ENCODE results near the gene ROMO1.
"Not testable (repeated sequence)": the region's sequence is repeated elsewhere in the genome, so short reads cannot be mapped to it uniquely, and the experiment has no call there.

ROMO1 gene

GRCh38 chr20:35681960-35682359, 17.2 kb upstream of the ROMO1 start:
- no peak for DNase-seq

GRCh38 chr20:35685368-35685767, 13.8 kb upstream of the ROMO1 start:
- not testable (repeated sequence) for DNase-seq

- not testable (repeated sequence) for DNase-seq
These were observed 12.3 kb upstream of the ROMO1 start for GRCh38 chr20:35686872-35687271.

GRCh38 chr20:35690265-35690664, 8.9 kb upstream of the ROMO1 start:
- no peak for DNase-seq

GRCh38 chr20:35695245-35695749, 3.9 kb upstream of the ROMO1 start:
- no peak for DNase-seq

GRCh38 chr20:35695978-35696377, 3.2 kb upstream of the ROMO1 start:
- DNase-seq, result no peak

GRCh38 chr20:35697696-35698297, 1.4 kb upstream of the ROMO1 start:
- DNase-seq, result no peak

GRCh38 chr20:35698298-35699126, 693 bp upstream of the ROMO1 start:
- DNase-seq, result no peak

- DNase-seq, result no peak
These were observed 886 bp downstream of the ROMO1 start for GRCh38 chr20:35699957-35700624.

- DNase-seq, result no peak
These were observed 1.5 kb downstream of the ROMO1 start for GRCh38 chr20:35700625-35701148.

- DNase-seq, result no peak
These were observed 3.0 kb downstream of the ROMO1 start for GRCh38 chr20:35702051-35702823.

GRCh38 chr20:35702824-35703695, 3.9 kb downstream of the ROMO1 start:
- DNase-seq, result no peak

- no peak for DNase-seq
These were observed 5.5 kb downstream of the ROMO1 start for GRCh38 chr20:35704514-35705261.

- not testable (repeated sequence) for DNase-seq
These were observed 6.7 kb downstream of the ROMO1 start for GRCh38 chr20:35705894-35706293.

- not testable (repeated sequence) for DNase-seq
These were observed 7.7 kb downstream of the ROMO1 start for GRCh38 chr20:35706591-35707529.

GRCh38 chr20:35708502-35708901, 9.3 kb downstream of the ROMO1 start:
- DNase-seq, result no peak

GRCh38 chr20:35709259-35709658, 10.1 kb downstream of the ROMO1 start:
- no peak for DNase-seq

- DNase-seq, result no peak
These were observed 10.8 kb downstream of the ROMO1 start for GRCh38 chr20:35710039-35710438.

GRCh38 chr20:35710884-35711587, 11.8 kb downstream of the ROMO1 start:
- no peak for DNase-seq

Data from inflammatory macrophage treated with lipopolysaccharide for 4 hours (primary cell).